ENCODE measurements around the gene KRTAP10-3. TPM values are rescaled to one million over a fixed set of nuclear protein-coding genes. Genes with fewer than 3 reads are reported as not detected.
"Not testable (repeated sequence)": the region's sequence is repeated elsewhere in the genome, so short reads cannot be mapped to it uniquely, and the experiment has no call there.

KRTAP10-3 gene
- total and polyA plus RNA-seq, 11 donors = not detected

- WGBS, 4 donors = 78 to 86% (median 81%) methylated on average over 13 to 21 of the region's 21 CpGs
- H3K27me3 ChIP-seq = peaks cover 0 to 22% (median 0%) of the 10 kb centered on the region in 9 donors
- H3K27ac ChIP-seq = no peak overlapping the region
- no peak overlapping the region for H3K4me3 ChIP-seq
- no peak for DNase-seq
- intact Hi-C loops (cut with DNase I) = no loop called here
- ATAC-seq = no peak
- H3K9me3 ChIP-seq = peaks cover 0 to 10% (median 0%) of the 10 kb centered on the region in 12 donors
- no peaks in the 10 kb centered on the region for H3K4me1 ChIP-seq
- no peak for TF ChIP-seq POLR2A (IDR thresholded peaks at IDR 0.05)
- TF ChIP-seq, protein P1, sequence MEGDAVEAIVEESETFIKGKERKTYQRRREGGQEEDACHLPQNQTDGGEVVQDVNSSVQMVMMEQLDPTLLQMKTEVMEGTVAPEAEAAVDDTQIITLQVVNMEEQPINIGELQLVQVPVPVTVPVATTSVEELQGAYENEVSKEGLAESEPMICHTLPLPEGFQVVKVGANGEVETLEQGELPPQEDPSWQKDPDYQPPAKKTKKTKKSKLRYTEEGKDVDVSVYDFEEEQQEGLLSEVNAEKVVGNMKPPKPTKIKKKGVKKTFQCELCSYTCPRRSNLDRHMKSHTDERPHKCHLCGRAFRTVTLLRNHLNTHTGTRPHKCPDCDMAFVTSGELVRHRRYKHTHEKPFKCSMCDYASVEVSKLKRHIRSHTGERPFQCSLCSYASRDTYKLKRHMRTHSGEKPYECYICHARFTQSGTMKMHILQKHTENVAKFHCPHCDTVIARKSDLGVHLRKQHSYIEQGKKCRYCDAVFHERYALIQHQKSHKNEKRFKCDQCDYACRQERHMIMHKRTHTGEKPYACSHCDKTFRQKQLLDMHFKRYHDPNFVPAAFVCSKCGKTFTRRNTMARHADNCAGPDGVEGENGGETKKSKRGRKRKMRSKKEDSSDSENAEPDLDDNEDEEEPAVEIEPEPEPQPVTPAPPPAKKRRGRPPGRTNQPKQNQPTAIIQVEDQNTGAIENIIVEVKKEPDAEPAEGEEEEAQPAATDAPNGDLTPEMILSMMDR (IDR thresholded peaks at IDR 0.05) = no peak
- H3K36me3 ChIP-seq = no peaks in the 10 kb centered on the region
These were observed 43.9 kb upstream of the KRTAP10-3 start for GRCh38 chr21:44602463-44602850.

DNA sequence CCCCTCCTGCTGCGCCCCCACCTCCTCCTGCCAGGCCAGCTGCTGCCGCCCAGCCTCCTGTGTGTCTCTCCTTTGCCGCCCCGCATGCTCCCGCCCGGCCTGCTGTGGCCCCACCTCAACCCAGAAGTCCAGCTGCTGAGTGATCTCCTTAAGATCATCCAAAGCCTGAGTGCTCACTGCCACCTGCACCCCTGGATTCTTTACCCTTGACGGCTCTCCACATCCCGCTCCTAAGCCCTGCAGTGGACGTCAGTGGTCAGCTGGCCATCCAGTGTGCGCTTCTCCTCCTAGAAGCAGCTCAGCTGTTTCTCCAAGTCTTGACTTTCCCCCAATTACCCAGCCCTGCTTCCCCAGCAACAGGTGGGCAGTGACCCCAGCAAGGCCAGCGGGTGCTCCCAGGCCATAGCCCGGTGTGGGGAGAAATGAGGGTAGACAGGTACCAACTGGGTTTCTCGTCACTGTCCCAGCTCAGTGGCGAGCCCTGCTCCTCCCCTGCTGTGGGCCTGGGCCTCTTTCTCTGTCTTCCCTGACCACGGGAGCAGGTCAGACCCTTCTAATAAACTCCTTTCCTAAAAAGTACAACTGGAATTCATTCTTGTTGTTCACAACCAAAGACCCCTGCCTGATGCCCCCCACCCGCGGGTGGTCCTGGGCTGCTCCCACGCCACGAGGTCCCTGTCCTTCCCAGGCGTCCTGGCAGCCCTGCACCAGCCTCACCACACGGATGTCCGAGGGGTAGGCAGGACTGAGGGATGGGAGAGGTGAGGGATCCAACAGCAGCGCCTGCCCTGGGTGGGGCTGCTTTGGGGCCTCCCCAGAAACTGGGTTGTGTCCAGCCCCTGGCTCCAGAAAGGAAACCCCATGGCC lies 43.2 kb upstream of the KRTAP10-3 start:
- H3K27ac ChIP-seq = no peak overlapping the region
- H3K9me3 ChIP-seq = peaks cover 0 to 10% (median 0%) of the 10 kb centered on the region in 12 donors
- no peaks in the 10 kb centered on the region for H3K4me1 ChIP-seq
- no peak for TF ChIP-seq POLR2A (IDR thresholded peaks at IDR 0.05)
- TF ChIP-seq, protein P1 (IDR thresholded peaks at IDR 0.05) = no peak
- no peak overlapping the region for H3K4me3 ChIP-seq
- DNase-seq (no peak), ATAC-seq (no peak)
- H3K27me3 ChIP-seq = peaks cover 0 to 24% (median 0%) of the 10 kb centered on the region in 9 donors
- intact Hi-C loops (cut with DNase I) = no loop called here
- 77 to 85% (median 80%) methylated on average over 19 to 23 of the region's 23 CpGs for WGBS, 4 donors
- no peaks in the 10 kb centered on the region for H3K36me3 ChIP-seq

DNA sequence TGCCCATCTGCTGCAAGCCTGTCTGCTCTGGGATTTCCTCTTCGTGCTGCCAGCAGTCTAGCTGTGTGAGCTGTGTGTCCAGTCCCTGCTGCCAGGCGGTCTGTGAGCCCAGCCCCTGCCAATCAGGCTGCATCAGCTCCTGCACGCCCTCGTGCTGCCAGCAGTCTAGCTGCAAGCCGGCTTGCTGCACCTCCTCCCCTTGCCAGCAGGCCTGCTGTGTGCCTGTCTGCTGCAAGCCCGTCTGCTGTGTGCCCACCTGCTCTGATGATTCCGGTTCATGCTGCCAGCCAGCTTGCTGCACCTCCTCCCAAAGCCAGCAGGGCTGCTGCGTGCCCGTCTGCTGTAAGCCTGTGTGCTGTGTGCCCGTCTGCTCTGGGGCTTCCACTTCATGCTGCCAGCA lies 42.5 kb upstream of the KRTAP10-3 start:
- H3K4me3 ChIP-seq; intact Hi-C loops (cut with DNase I); H3K27ac ChIP-seq; H3K9me3 ChIP-seq; H3K4me1 ChIP-seq; H3K36me3 ChIP-seq; DNase-seq: not testable (repeated sequence)
- WGBS, 4 donors = 71 to 81% (median 73%) methylated on average over 5 to 10 of the region's 10 CpGs
- peak in 2 of 4 donors; percentile 33 to 35 for ATAC-seq
- H3K27me3 ChIP-seq = peaks cover 0 to 24% (median 0%) of the 10 kb centered on the region in 9 donors

DNA sequence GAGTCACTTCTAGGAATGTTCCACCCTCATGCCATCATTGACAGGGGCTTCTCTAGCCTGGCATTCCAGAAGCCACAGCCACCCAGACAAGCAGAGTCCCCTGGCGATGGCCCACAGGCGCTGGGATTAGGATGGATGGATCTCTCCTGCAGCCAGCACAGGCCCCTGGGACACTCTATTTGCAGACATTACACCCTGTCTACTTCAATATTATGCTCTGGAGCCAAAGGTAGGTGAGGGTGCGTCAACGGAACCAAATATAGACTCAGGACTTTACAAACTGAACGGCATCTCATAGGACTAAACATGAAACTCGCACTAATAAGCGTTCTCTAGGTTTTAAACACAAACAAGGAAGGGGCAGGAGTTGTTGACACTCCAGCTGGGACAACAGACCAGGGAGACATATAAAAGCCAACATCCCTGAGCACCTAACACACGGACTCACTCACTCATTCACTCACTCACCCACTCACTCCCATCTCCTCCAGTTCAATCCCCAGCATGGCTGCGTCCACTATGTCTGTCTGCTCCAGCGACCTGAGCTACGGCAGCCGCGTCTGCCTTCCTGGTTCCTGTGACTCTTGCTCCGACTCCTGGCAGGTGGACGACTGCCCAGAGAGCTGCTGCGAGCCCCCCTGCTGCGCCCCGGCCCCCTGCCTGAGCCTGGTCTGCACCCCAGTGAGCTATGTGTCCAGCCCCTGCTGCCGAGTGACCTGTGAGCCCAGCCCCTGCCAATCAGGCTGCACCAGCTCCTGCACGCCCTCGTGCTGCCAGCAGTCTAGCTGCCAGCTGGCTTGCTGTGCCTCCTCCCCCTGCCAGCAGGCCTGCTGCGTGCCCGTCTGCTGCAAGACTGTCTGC lies 41.8 kb upstream of the KRTAP10-3 start, which contains the start of gene KRTAP10-7:
TSS of gene KRTAP10-7 (plus strand) at position 480 of the 861 bp plus-strand sequence. CDS start at position 505, 25 bp downstream.
- H3K9me3 ChIP-seq; H3K4me1 ChIP-seq; H3K4me3 ChIP-seq; DNase-seq; H3K27ac ChIP-seq; intact Hi-C loops (cut with DNase I); H3K36me3 ChIP-seq: not testable (repeated sequence)
- WGBS, 4 donors = 66 to 83% (median 75%) methylated on average over 14 to 23 of the region's 23 CpGs
- peak in 2 of 4 donors; percentile 31 to 66 for ATAC-seq
- H3K27me3 ChIP-seq = peaks cover 0 to 24% (median 0%) of the 10 kb centered on the region in 9 donors

Measured in heart left ventricle (tissue), 16 donors.